DOHH2 (cell line): ENCODE measurements around the gene TRIM47.

ENCODE experiments used
- H3F3A ChIP-seq: fragments of 200-600 bp; sonication (generic), shearing (Covaris generic); 2 replicates; pipeline ENCODE4 v1.6.0; 2016; ENCODE audit warnings: antibody characterized with exemption, mild to moderate bottlenecking; ENCODE audit not compliant: control insufficient read depth, insufficient read depth
- H3K27ac ChIP-seq: fragments of 200-600 bp; sonication (generic); 2 replicates; pipeline ENCODE4 v1.5.1; 2014; ENCODE audit warnings: low read depth, mild to moderate bottlenecking, low read length, moderate library complexity
- H3K27me3 ChIP-seq: fragments of 200-600 bp; sonication (generic); 2 replicates; pipeline ENCODE4 v1.6.1; 2014; ENCODE audit warnings: mild to moderate bottlenecking, low read length, mixed read lengths; ENCODE audit not compliant: control insufficient read depth
- H3K36me3 ChIP-seq: fragments of 200-600 bp; sonication (generic); 2 replicates; pipeline ENCODE4 v1.6.1; 2014; ENCODE audit warnings: mild to moderate bottlenecking, low read length, moderate library complexity, mixed read lengths; ENCODE audit not compliant: control insufficient read depth
- H3K4me1 ChIP-seq: fragments of 200-600 bp; sonication (generic); 2 replicates; pipeline ENCODE4 v1.6.1; 2014; ENCODE audit warnings: mild to moderate bottlenecking, low read length, mixed read lengths; ENCODE audit not compliant: control insufficient read depth
- H3K4me2 ChIP-seq: fragments of 200-600 bp; sonication (generic); 2 replicates; pipeline ENCODE4 v1.6.0; 2014; ENCODE audit warnings: mild to moderate bottlenecking, low read length, moderate library complexity
- H3K4me3 ChIP-seq: fragments of 200-600 bp; sonication (generic); 2 replicates; pipeline ENCODE4 v1.5.1; 2014; ENCODE audit warnings: mild to moderate bottlenecking, low read length, mixed read lengths
- H3K79me2 ChIP-seq: fragments of 200-600 bp; sonication (generic); 2 replicates; pipeline ENCODE4 v1.6.1; 2014; ENCODE audit warnings: mild to moderate bottlenecking, low read length, mixed read lengths; ENCODE audit not compliant: control insufficient read depth
- H3K9me2 ChIP-seq: fragments of 200-600 bp; sonication (generic); replicated peaks from 2 replicates; pipeline ENCODE4 v1.6.1; 2014; ENCODE audit warnings: mild to moderate bottlenecking, low read length, mixed read lengths; ENCODE audit not compliant: control insufficient read depth
- H3K9me3 ChIP-seq: fragments of 200-600 bp; sonication (generic); 2 replicates; pipeline ENCODE4 v1.6.1; 2014; ENCODE audit warnings: antibody characterized with exemption, low read length, mixed read lengths; ENCODE audit not compliant: control insufficient read depth, insufficient read depth
- H4K20me1 ChIP-seq: fragments of 200-600 bp; sonication (generic); 2 replicates; pipeline ENCODE4 v1.6.0; 2014; ENCODE audit warnings: low read depth, mild to moderate bottlenecking, antibody characterized with exemption, low read length, moderate library complexity; ENCODE audit not compliant: control insufficient read depth, insufficient read depth
- EZH2phosphoT487 ChIP-seq: fragments of 200-600 bp; sonication (generic); IDR thresholded peaks from 2 replicates; pipeline ENCODE4 v1.6.1; 2017; ENCODE audit warnings: borderline replicate concordance, mild to moderate bottlenecking, antibody characterized with exemption, low read length, moderate library complexity, mixed read lengths
- TF ChIP-seq, protein P1 (sequence below): fragments of 200-600 bp; sonication (generic); IDR thresholded peaks from one replicate; pipeline ENCODE4 v1.5.1; 2014; ENCODE audit warnings: antibody characterized with exemption, mild to moderate bottlenecking, low read depth, low read length; ENCODE audit not compliant: poor library complexity, severe bottlenecking

Gene TRIM47

DNA sequence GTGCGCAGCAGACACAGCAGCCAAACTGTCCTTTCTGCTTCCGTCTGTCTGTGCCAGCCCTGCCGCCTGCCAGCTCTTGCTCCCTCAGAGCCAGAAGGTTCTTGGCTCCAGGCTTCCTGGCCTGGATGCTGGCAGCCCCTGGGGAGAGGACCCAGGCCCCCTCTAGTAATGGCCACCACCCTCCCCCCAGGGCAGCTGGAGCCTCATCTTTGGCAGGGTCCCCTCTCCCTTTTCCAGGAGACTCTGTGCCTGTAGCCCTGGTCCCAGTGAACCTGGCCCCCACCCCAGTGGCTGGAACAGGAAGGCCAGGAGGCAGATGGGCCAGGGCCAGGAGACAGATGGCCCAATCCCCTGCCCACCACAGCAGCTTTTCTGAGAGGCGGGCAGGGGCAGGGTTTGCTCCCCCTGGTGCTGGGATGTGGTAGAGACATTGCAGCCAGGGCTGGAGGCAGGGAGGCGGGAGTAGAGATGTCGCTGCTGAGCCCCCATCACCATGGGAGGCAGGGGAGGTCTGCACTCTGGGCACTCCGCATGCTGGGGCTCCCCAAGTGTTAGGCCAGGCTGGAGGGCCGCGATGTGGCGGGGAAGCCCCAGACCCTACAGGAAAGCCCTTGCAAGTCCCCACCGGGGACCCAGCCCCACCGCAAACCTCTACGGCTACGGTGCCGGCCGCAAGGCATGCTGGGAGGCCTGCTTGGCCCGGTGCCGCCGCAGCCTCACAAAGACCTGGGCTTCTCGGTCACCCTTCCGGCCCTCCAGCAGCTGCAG is 50.9 kb downstream of the TRIM47 start:
- Histone ChIP-seq H3K9me3 (no peaks in the 10 kb centered on the region), H3K4me1 (peaks cover 29% of the 10 kb centered on the region), H3K9me2 (no peaks in the 10 kb centered on the region), H3K4me3 (peak overlapping the region; percentile 73), H3K27me3 (no peaks in the 10 kb centered on the region), H3K79me2 (no peaks in the 10 kb centered on the region), H3F3A (peaks cover 4% of the 10 kb centered on the region), H3K4me2 (peak overlapping the region; percentile 92), H3K27ac (peak overlapping the region; percentile 56), H4K20me1 (no peaks in the 10 kb centered on the region), H3K36me3 (peaks cover 28% of the 10 kb centered on the region)
- TF ChIP-seq, protein P1, sequence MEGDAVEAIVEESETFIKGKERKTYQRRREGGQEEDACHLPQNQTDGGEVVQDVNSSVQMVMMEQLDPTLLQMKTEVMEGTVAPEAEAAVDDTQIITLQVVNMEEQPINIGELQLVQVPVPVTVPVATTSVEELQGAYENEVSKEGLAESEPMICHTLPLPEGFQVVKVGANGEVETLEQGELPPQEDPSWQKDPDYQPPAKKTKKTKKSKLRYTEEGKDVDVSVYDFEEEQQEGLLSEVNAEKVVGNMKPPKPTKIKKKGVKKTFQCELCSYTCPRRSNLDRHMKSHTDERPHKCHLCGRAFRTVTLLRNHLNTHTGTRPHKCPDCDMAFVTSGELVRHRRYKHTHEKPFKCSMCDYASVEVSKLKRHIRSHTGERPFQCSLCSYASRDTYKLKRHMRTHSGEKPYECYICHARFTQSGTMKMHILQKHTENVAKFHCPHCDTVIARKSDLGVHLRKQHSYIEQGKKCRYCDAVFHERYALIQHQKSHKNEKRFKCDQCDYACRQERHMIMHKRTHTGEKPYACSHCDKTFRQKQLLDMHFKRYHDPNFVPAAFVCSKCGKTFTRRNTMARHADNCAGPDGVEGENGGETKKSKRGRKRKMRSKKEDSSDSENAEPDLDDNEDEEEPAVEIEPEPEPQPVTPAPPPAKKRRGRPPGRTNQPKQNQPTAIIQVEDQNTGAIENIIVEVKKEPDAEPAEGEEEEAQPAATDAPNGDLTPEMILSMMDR: peak; percentile 90
- TF ChIP-seq EZH2phosphoT487: no peak

DNA sequence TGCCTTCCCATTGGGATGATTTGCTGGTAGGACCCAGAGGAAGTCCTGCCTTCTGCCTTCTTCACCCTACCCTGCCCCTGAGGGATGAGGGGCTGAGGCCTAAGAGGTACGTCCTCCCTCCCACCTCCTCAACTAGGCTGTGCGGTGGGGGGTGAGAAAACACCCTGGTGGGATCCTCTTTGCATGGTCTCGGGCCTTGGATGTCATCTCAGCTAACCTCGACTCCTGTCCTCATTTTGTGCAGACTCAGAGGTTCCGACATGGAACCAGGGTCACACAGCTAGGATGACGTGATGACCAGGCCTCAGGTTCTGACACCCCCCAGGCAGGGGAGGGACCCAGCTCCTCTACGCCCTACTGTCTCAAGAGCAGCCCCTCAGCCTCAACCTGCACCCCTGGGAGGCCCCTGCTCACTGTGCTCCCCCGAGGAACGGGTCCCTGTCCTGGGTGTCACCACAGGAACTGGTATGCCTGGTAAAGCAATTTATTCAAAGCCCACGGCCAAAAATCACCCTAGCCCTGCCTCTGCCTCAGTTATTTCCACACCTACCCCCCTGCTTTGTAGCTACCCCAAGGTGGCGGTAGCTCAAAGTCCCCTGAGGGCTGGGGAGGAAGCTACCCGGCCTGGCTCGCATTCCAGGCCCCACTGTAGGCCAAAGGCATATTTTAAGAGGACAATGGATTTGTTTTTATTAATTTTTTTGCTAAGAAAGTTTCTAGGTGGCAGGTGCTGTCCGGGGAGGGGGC is 51.6 kb downstream of the TRIM47 start:
- Histone ChIP-seq H3K4me3 (peak overlapping the region; percentile 73), H3K79me2 (no peaks in the 10 kb centered on the region), H3K4me2 (peak overlapping the region; percentile 92), H3K4me1 (peaks cover 24% of the 10 kb centered on the region), H3K36me3 (peaks cover 32% of the 10 kb centered on the region), H3K27ac (peak overlapping the region; percentile 56; the same call in 1 of the 2 replicates), H3K9me2 (no peaks in the 10 kb centered on the region), H3K27me3 (no peaks in the 10 kb centered on the region), H3F3A (peaks cover 4% of the 10 kb centered on the region), H4K20me1 (no peaks in the 10 kb centered on the region), H3K9me3 (no peaks in the 10 kb centered on the region)
- no peak for TF ChIP-seq EZH2phosphoT487
- TF ChIP-seq, protein P1: no peak

DNA sequence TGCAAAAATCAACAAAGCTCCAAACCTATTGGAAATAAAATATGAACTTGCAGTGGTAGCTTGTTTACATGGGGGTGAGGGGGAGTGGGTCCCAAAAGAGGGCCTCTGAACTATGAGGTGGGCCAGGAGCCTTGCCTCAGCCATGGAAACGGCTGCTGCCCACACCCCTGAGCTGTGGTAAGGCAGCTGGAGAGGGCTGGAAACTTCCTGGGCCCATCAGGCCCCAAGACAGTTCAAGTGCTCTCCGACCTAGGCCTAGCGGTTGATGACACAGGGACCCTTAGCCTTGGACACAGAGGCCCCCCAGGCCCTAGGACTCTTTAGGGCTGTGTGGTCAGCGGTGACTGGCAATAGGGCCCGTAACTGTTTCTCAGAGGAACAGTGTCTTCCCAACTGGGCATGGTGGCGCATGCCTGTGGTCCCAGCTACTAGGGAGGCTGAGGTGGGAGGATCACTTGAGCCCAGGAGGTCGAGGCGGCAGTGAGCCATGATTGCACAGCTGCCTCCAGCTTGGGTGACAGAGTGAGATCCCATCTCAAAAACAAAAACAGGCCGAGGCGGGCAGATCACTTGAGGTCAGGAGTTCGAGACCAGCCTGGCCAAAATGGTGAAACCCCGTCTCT is 52.5 kb downstream of the TRIM47 start:
- H4K20me1 ChIP-seq: no peaks in the 10 kb centered on the region
- H3K27ac ChIP-seq: no peak overlapping the region
- peaks cover 4% of the 10 kb centered on the region for H3F3A ChIP-seq
- no peaks in the 10 kb centered on the region for H3K27me3 ChIP-seq
- H3K4me1 ChIP-seq: peaks cover 24% of the 10 kb centered on the region
- no peak overlapping the region for H3K4me3 ChIP-seq
- H3K79me2 ChIP-seq: no peaks in the 10 kb centered on the region
- no peak overlapping the region for H3K4me2 ChIP-seq
- no peak for TF ChIP-seq EZH2phosphoT487
- TF ChIP-seq, protein P1: no peak
- no peaks in the 10 kb centered on the region for H3K9me2 ChIP-seq
- no peaks in the 10 kb centered on the region for H3K9me3 ChIP-seq
- peaks cover 40% of the 10 kb centered on the region for H3K36me3 ChIP-seq
